GM12878 (cell line): Measurements from ENCODE around the gene ARAP2. TPM values are rescaled to one million over a fixed set of nuclear protein-coding genes. Genes with fewer than 3 reads are reported as not detected.

Experiments used
- ATAC-seq: fragments of 200-7000 bp; cut with Tn5 transposase; 3 replicates; pipeline ENCODE4 v1.9.1; 2020; ENCODE audit warnings: mild to moderate bottlenecking, moderate library complexity
- BruUV-seq: library from RNA; stranded (reverse); fragments of 400-500 nt; replicated peaks from 2 replicates; lab custom pipeline; 2021; lab: Mats Ljungman, UMichigan
- CTCF ChIA-PET: fragments of 300-600 bp; sonication (Branson Sonifier 250); formaldehyde crosslinking; extraction: SDS; loops from one replicate; lab custom pipeline; 2021; ENCODE audit warnings: inconsistent platforms; lab: Yijun Ruan, JAX
- POLR2A ChIA-PET: fragments of 350-600 bp; formaldehyde crosslinking; extraction: SDS; loops from one replicate; lab custom pipeline; 2021; ENCODE audit warnings: inconsistent platforms; lab: Charles Lee
- RAD21 ChIA-PET: fragments of 300-600 bp; sonication (Branson Sonifier 250); formaldehyde crosslinking; loops from one replicate; lab custom pipeline; 2023; ENCODE audit warnings: antibody characterized with exemption; ENCODE audit not compliant: unreplicated experiment; lab: Charles Lee
- SMC1A ChIA-PET: fragments of 300-600 bp; sonication (Branson Sonifier 250); formaldehyde crosslinking; loops from one replicate; lab custom pipeline; 2023; ENCODE audit not compliant: unreplicated experiment, uncharacterized antibody; lab: Charles Lee
- DNase-seq: peaks from one replicate; pipeline ENCODE4 v3.0.0-alpha.2; 2011; ENCODE audit warnings: low read depth, low spot score
- FAIRE-seq: peaks from 3 replicates; lab custom pipeline; 2011; peaks lifted over from hg19 to GRCh38; lab: Jason Lieb, UNC
- H2AFZ ChIP-seq: 2 replicates; pipeline ENCODE4 v1.6.0; 2011; ENCODE audit warnings: low read depth, low read length, control low read depth; ENCODE audit not compliant: control insufficient read depth
- H3K27ac ChIP-seq: 2 replicates; pipeline ENCODE4 v1.5.1; 2011; ENCODE audit warnings: control low read depth; ENCODE audit not compliant: control insufficient read depth, insufficient read depth
- H3K27me3 ChIP-seq, 2 experiments: replicated peaks in 1 of 2; 2 replicates each; pipeline versions ENCODE4 v1.6.0 to v1.6.1; 2011; ENCODE audit warnings: low read length in 1 of 2; ENCODE audit not compliant: control insufficient read depth in 2 of 2, insufficient read depth in 2 of 2
- H3K36me3 ChIP-seq, 2 experiments: 2 replicates each; pipeline ENCODE4 v1.5.1; 2011; ENCODE audit warnings: low read length in 1 of 2; ENCODE audit not compliant: control insufficient read depth in 2 of 2, insufficient read depth in 2 of 2
- H3K4me1 ChIP-seq: 2 replicates; pipeline ENCODE4 v1.6.1; 2011; ENCODE audit warnings: mild to moderate bottlenecking, low read length, moderate library complexity, mixed read lengths; ENCODE audit not compliant: control insufficient read depth, insufficient read depth
- H3K4me2 ChIP-seq: 2 replicates; pipeline ENCODE4 v1.6.0; 2011; ENCODE audit warnings: control low read depth; ENCODE audit not compliant: control insufficient read depth, insufficient read depth
- H3K4me3 ChIP-seq: fragments of 200-600 bp; sonication (generic); 2 replicates; pipeline ENCODE4 v1.5.1; 2016
- H3K79me2 ChIP-seq: 2 replicates; pipeline ENCODE4 v1.6.0; 2011; ENCODE audit warnings: low read length; ENCODE audit not compliant: control insufficient read depth, insufficient read depth
- H3K9ac ChIP-seq: 2 replicates; pipeline ENCODE4 v1.8.0; 2011; ENCODE audit warnings: low read length, control low read depth, mixed read lengths; ENCODE audit not compliant: control insufficient read depth, insufficient read depth
- H3K9me3 ChIP-seq: replicated peaks from 3 replicates; pipeline ENCODE4 v1.5.1; 2011; ENCODE audit warnings: mild to moderate bottlenecking, low read length; ENCODE audit not compliant: control insufficient read depth, insufficient read depth
- H4K20me1 ChIP-seq: 2 replicates; pipeline ENCODE4 v1.6.0; 2011; ENCODE audit not compliant: control insufficient read depth, insufficient read depth
- ASH2L ChIP-seq: fragments of 300-600, 200-600 bp; sonication (generic); IDR thresholded peaks from 2 replicates; pipeline ENCODE4 v1.6.1; 2017; ENCODE audit warnings: low read depth, mild to moderate bottlenecking, borderline replicate concordance
- BRCA1 ChIP-seq: IDR thresholded peaks from 2 replicates; pipeline ENCODE4 v1.6.1; 2011; ENCODE audit warnings: low read depth, low read length, improper control_type of control experiment
- CBFB ChIP-seq: IDR thresholded peaks from 2 replicates; pipeline ENCODE4 v1.6.1; 2016; ENCODE audit warnings: antibody characterized with exemption, low read depth
- EGR1 ChIP-seq, 2 experiments: IDR thresholded peaks; 1 replicate in 1 of 2; 2 replicates in 1 of 2; pipeline ENCODE4 v1.6.1; 2011 to 2012; ENCODE audit warnings: low read depth in 2 of 2, low read length in 2 of 2, borderline replicate concordance in 1 of 2, mild to moderate bottlenecking in 1 of 2, moderate library complexity in 1 of 2
- NFIC ChIP-seq: IDR thresholded peaks from 2 replicates; pipeline ENCODE4 v1.6.1; 2012; ENCODE audit warnings: low read depth, mild to moderate bottlenecking, inconsistent platforms, low read length, moderate library complexity
- NR2C1 ChIP-seq: fragments of 450-650 bp; IDR thresholded peaks from 2 replicates; pipeline ENCODE4 v1.6.1; 2017; ENCODE audit warnings: antibody characterized with exemption, mild to moderate bottlenecking, moderate library complexity
- RFX5 ChIP-seq: IDR thresholded peaks from 2 replicates; pipeline ENCODE4 v1.6.1; 2011; ENCODE audit warnings: low read depth, low read length, improper control_type of control experiment
- SMAD5 ChIP-seq: IDR thresholded peaks from 2 replicates; pipeline ENCODE4 v1.6.1; 2016; ENCODE audit warnings: antibody characterized with exemption, low read depth
- SREBF1 ChIP-seq: IDR thresholded peaks from 2 replicates; pipeline ENCODE4 v1.6.1; 2012; ENCODE audit warnings: mild to moderate bottlenecking, low read length
- SREBF2 ChIP-seq: IDR thresholded peaks from 2 replicates; pipeline ENCODE4 v1.6.1; 2012; ENCODE audit warnings: mild to moderate bottlenecking, low read length
- TCF7 ChIP-seq: IDR thresholded peaks from 2 replicates; pipeline ENCODE4 v1.6.1; 2014; ENCODE audit warnings: antibody characterized with exemption, borderline replicate concordance
- ZNF384 ChIP-seq: IDR thresholded peaks from 2 replicates; pipeline ENCODE4 v1.6.1; 2012; ENCODE audit warnings: low read depth, mild to moderate bottlenecking, low read length, improper control_type of control experiment, borderline replicate concordance
- WGBS: methylation state at CpG from one replicate; pipeline ENCODE4 v1.1.6; 2016; ENCODE audit warnings: low lambda C conversion rate; ENCODE audit not compliant: insufficient replicate concordance, insufficient coverage; ENCODE audit errors: missing lambda C conversion rate; 5-methylcytosine and 5-hydroxymethylcytosine counted together
- in situ Hi-C: fragments of 300-500 bp; cut with MboI; formaldehyde crosslinking; loops from 9 replicates; pipeline ENCODE4 v1.14.3; 2018; ENCODE audit warnings: mixed read lengths
- intact Hi-C: fragments of 100-400 bp; cut with micrococcal nuclease; formaldehyde crosslinking; loops from one replicate; pipeline ENCODE4 v1.14.2; 2022; ENCODE audit not compliant: unreplicated experiment
- polyA plus RNA-seq, 11 experiments: library from polyadenylated mRNA; depleted of rRNA in 4 of 11; unstranded in 6 of 11; stranded (reverse) in 5 of 11; fragments of >200 nt; fragmentation: Nextera tagmentation in 4 of 11; fragmentation: Illumina TruSeq in 1 of 11; extraction: Ambion mirVana in 4 of 11; extraction: Trizol in 1 of 11; gene quantifications; 1 replicate in 1 of 11; 2 replicates in 10 of 11; pipeline versions ENCODE4 v1.2.1 to v1.2.3, GENCODE V29; 2011 to 2016; ENCODE audit warnings: inconsistent platforms in 2 of 11, missing spikeins in 2 of 11, low read depth in 1 of 11
- total RNA-seq, 4 experiments: library from RNA; depleted of rRNA in 3 of 4; stranded (reverse); fragments of >200 nt in 3 of 4; fragmentation: Illumina TruSeq in 1 of 4; extraction: Trizol in 1 of 4; gene quantifications; 2 replicates each; pipeline versions ENCODE4 v1.2.1 to v1.2.3, GENCODE V29; 2013 to 2021
- TF ChIP-seq, protein P1 (sequence below): fragments of 450-650 bp; IDR thresholded peaks from 2 replicates; pipeline ENCODE4 v1.6.1; 2017; ENCODE audit warnings: mild to moderate bottlenecking, moderate library complexity
- TF ChIP-seq, protein P2 (sequence below): IDR thresholded peaks from 2 replicates; pipeline ENCODE4 v1.6.1; 2012; ENCODE audit warnings: low read length, inconsistent platforms
- TF ChIP-seq, protein P3 (sequence below): fragments of 450-650 bp; IDR thresholded peaks from 2 replicates; pipeline ENCODE4 v1.6.1; 2014; ENCODE audit warnings: mild to moderate bottlenecking

The ARAP2 gene
- total and polyA plus RNA-seq, 10 of the 15 experiments (the other 5 are each of a cell fraction or from before 2014, with no cell fraction given): 5.4 to 36.1 (median 12.2) TPM

DNA sequence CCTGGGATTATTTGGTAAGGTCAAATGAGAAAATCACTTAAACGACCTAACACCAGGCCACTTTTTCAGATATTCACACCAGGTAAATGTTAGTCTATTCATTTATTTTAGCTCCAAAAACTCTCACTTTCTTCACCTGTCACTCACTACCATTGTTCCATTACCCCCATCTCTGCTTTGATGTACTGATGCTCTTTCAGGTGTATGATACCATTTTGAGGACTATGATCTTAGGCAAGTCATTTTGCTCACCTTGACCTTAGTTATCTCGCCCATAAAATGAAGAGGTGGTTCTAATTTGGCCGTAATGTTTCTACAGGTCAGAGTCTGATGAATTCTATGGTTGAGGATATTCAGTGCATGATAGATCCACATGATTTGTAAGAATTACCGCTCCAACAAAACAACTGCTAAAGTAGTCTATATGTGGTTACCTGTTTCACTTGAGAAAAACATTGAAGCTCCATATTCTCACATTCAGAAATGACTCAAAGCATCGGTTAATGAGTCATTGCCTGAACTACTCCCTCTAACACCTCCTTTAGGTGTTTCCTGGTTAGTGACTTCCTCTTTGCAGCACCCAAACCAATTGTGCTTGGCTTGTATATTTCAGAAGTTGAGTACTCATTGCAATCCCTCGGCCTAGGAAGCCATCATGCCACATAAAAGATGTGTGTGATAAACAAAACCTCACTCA, 41.6 kb upstream of the ARAP2 start:
- Histone ChIP-seq H3K27ac (peak overlapping the region; percentile 54), H3K27me3 (no peaks in the 10 kb centered on the region), H3K4me3 (peak overlapping the region; percentile 38), H4K20me1 (no peaks in the 10 kb centered on the region), H3K9ac (no peak overlapping the region), H3K79me2 (no peaks in the 10 kb centered on the region), H3K9me3 (no peaks in the 10 kb centered on the region; the same call in 2 of the 3 replicates), H3K36me3 (no peaks in the 10 kb centered on the region), H3K4me2 (peak overlapping the region; percentile 51), H3K4me1 (peaks cover 7% of the 10 kb centered on the region; the same call in 1 of the 2 replicates), H2AFZ (peak overlapping the region; percentile 53)
- FAIRE-seq: peak; percentile 94
- CTCF ChIA-PET: interaction anchor here (0.6 to 3.1 kb wide), 9 partner anchors 18 to 113 kb away, joined by 3 to 16 read pairs (median 3); partner anchors contain the start of gene ARAP2
- RAD21 ChIA-PET: interaction anchor here (0.6 to 3.3 kb wide), 12 partner anchors 11 to 112 kb away, joined by 3 to 23 read pairs (median 4); partner anchors contain the start of gene ARAP2
- 4% methylated on average over 6 of the region's 6 CpGs for WGBS
- POLR2A ChIA-PET: interaction anchor here (0.9 to 2.3 kb wide), 4 partner anchors 30 to 63 kb away, joined by 3 to 8 read pairs (median 6); partner anchors contain the start of gene ARAP2
- SMC1A ChIA-PET: interaction anchor here (0.7 to 3.5 kb wide), 17 partner anchors 16 to 112 kb away, joined by 3 to 28 read pairs (median 6); partner anchors contain the start of gene ARAP2
- ATAC-seq: peak; percentile 99
- BruUV-seq: no TSS peak
- in situ Hi-C loops: no loop called here
- peak; percentile 93 for DNase-seq
- intact Hi-C loops: loop anchor here (1.0 to 2.0 kb wide), 5 partner anchors 19 to 42 kb away; partner anchors contain the start of gene ARAP2
- TF ChIP-seq EGR1 (IDR thresholded peaks at IDR 0.05; ENCODE audit: borderline replicate concordance in 1 of 2, low read depth in 2 of 2, low read length in 2 of 2) (peak in 1 of 2 experiments; percentile 58; a peak in 1 of 3 replicates), NR2C1 (no peak), BRCA1 (no peak), ZNF384 (no peak), SMAD5 (no peak), RFX5 (no peak), CBFB (peak; percentile 69; the same call in 1 of the 2 replicates), SREBF1 (0 out of 2 replicates have a peak, but pooled peaks have one; percentile 64), ASH2L (no peak), TCF7 (peak; percentile 94), SREBF2 (no peak), NFIC (peak; percentile 100)
- TF ChIP-seq, protein P1, sequence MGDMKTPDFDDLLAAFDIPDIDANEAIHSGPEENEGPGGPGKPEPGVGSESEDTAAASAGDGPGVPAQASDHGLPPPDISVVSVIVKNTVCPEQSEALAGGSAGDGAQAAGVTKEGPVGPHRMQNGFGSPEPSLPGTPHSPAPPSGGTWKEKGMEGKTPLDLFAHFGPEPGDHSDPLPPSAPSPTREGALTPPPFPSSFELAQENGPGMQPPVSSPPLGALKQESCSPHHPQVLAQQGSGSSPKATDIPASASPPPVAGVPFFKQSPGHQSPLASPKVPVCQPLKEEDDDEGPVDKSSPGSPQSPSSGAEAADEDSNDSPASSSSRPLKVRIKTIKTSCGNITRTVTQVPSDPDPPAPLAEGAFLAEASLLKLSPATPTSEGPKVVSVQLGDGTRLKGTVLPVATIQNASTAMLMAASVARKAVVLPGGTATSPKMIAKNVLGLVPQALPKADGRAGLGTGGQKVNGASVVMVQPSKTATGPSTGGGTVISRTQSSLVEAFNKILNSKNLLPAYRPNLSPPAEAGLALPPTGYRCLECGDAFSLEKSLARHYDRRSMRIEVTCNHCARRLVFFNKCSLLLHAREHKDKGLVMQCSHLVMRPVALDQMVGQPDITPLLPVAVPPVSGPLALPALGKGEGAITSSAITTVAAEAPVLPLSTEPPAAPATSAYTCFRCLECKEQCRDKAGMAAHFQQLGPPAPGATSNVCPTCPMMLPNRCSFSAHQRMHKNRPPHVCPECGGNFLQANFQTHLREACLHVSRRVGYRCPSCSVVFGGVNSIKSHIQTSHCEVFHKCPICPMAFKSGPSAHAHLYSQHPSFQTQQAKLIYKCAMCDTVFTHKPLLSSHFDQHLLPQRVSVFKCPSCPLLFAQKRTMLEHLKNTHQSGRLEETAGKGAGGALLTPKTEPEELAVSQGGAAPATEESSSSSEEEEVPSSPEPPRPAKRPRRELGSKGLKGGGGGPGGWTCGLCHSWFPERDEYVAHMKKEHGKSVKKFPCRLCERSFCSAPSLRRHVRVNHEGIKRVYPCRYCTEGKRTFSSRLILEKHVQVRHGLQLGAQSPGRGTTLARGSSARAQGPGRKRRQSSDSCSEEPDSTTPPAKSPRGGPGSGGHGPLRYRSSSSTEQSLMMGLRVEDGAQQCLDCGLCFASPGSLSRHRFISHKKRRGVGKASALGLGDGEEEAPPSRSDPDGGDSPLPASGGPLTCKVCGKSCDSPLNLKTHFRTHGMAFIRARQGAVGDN: no peak
- TF ChIP-seq, protein P2, sequence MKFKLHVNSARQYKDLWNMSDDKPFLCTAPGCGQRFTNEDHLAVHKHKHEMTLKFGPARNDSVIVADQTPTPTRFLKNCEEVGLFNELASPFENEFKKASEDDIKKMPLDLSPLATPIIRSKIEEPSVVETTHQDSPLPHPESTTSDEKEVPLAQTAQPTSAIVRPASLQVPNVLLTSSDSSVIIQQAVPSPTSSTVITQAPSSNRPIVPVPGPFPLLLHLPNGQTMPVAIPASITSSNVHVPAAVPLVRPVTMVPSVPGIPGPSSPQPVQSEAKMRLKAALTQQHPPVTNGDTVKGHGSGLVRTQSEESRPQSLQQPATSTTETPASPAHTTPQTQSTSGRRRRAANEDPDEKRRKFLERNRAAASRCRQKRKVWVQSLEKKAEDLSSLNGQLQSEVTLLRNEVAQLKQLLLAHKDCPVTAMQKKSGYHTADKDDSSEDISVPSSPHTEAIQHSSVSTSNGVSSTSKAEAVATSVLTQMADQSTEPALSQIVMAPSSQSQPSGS: peak; percentile 98
- TF ChIP-seq, protein P3, sequence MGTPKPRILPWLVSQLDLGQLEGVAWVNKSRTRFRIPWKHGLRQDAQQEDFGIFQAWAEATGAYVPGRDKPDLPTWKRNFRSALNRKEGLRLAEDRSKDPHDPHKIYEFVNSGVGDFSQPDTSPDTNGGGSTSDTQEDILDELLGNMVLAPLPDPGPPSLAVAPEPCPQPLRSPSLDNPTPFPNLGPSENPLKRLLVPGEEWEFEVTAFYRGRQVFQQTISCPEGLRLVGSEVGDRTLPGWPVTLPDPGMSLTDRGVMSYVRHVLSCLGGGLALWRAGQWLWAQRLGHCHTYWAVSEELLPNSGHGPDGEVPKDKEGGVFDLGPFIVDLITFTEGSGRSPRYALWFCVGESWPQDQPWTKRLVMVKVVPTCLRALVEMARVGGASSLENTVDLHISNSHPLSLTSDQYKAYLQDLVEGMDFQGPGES: no peak
